ENCODE measurements around the gene TTC28. TPM values are rescaled to one million over a fixed set of nuclear protein-coding genes. Genes with fewer than 3 reads are reported as not detected.
"Not testable (repeated sequence)": the region's sequence is repeated elsewhere in the genome, so short reads cannot be mapped to it uniquely, and the experiment has no call there.

Gene TTC28
- total RNA-seq, 5 donors from 2014 or later (not counting 1 experiment from before 2014, with no cell fraction given), result 2.3 to 7.8 (median 3.0) TPM

- no peak overlapping the region for H3K27ac Mint-ChIP-seq
- peaks cover 34 to 71% of the 10 kb centered on the region in 2 donors for H3K27me3 Mint-ChIP-seq
- ATAC-seq (replicated peaks in 1 of 4) (no peak), DNase-seq (no peak)
- H3K9me3 ChIP-seq, result no peaks in the 10 kb centered on the region
- ChIA-PET POLR2A (no interaction called here), CTCF (interaction anchor here (0.6 to 0.7 kb wide), 4 partner anchors 18 to 348 kb away, joined by 3 to 4 read pairs (median 3); no protein-coding TSS in a partner anchor)
- no peaks in the 10 kb centered on the region for H3K4me1 Mint-ChIP-seq
- H3K4me3 Mint-ChIP-seq, result no peak overlapping the region
- H3K9me3 Mint-ChIP-seq, result no peaks in the 10 kb centered on the region
- peaks cover 2 to 22% of the 10 kb centered on the region in 2 experiments for H3K27me3 ChIP-seq (replicated peaks in 1 of 2; ENCODE audit: control insufficient read depth in 2 of 2, extremely low read depth in 1 of 2, insufficient read depth in 2 of 2, low read length in 1 of 2)
- no peaks in the 10 kb centered on the region for H3K36me3 Mint-ChIP-seq
- no CpG with 5 or more reads among the region's 2 CpGs for WGBS (ENCODE audit: insufficient coverage)
- no peak overlapping the region for H3K27ac ChIP-seq (ENCODE audit: low read length)
- H3K4me3 ChIP-seq (ENCODE audit: control insufficient read depth in 1 of 2, extremely low read depth in 1 of 2, low read length in 1 of 2), result no peak overlapping the region
- H3K36me3 ChIP-seq (ENCODE audit: control insufficient read depth in 2 of 2, extremely low read depth in 1 of 2, insufficient read depth in 1 of 2, low read length in 1 of 2), result no peaks in the 10 kb centered on the region
- H3K4me1 ChIP-seq (ENCODE audit: control insufficient read depth in 1 of 2, extremely low read depth in 1 of 2, insufficient read depth in 2 of 2, low read length in 2 of 2), result no peaks in the 10 kb centered on the region
Measured at GRCh38 chr22:28619236-28619635, 60.4 kb downstream of the TTC28 start.

GRCh38 chr22:28615423-28615822, 64.2 kb downstream of the TTC28 start:
- POLR2A ChIA-PET; H3K4me1 ChIP-seq (ENCODE audit: control insufficient read depth in 1 of 2, extremely low read depth in 1 of 2, insufficient read depth in 2 of 2, low read length in 2 of 2); ATAC-seq (replicated peaks in 1 of 4); H3K4me3 Mint-ChIP-seq; DNase-seq; H3K9me3 Mint-ChIP-seq; H3K27ac Mint-ChIP-seq; H3K36me3 Mint-ChIP-seq; H3K36me3 ChIP-seq (ENCODE audit: control insufficient read depth in 2 of 2, extremely low read depth in 1 of 2, insufficient read depth in 1 of 2, low read length in 1 of 2); H3K4me1 Mint-ChIP-seq; H3K27ac ChIP-seq (ENCODE audit: low read length); H3K9me3 ChIP-seq; H3K4me3 ChIP-seq (ENCODE audit: control insufficient read depth in 1 of 2, extremely low read depth in 1 of 2, low read length in 1 of 2): not testable (repeated sequence)
- H3K27me3 Mint-ChIP-seq, result peaks cover 57 to 81% of the 10 kb centered on the region in 2 donors
- H3K27me3 ChIP-seq (replicated peaks in 1 of 2; ENCODE audit: control insufficient read depth in 2 of 2, extremely low read depth in 1 of 2, insufficient read depth in 2 of 2, low read length in 1 of 2), result peaks cover 2 to 20% of the 10 kb centered on the region in 2 experiments
- no CpG with 5 or more reads among the region's 4 CpGs for WGBS (ENCODE audit: insufficient coverage)
- CTCF ChIA-PET, result interaction anchor here in 1 of 2 donors (0.6 kb wide), 1 partner anchor 19 kb away, joined by 3 read pairs; no protein-coding TSS in a partner anchor

GRCh38 chr22:28609921-28610320, 69.7 kb downstream of the TTC28 start:
- no peaks in the 10 kb centered on the region for H3K36me3 ChIP-seq (ENCODE audit: control insufficient read depth in 2 of 2, extremely low read depth in 1 of 2, insufficient read depth in 1 of 2, low read length in 1 of 2)
- no peak overlapping the region for H3K4me3 ChIP-seq (ENCODE audit: control insufficient read depth in 1 of 2, extremely low read depth in 1 of 2, low read length in 1 of 2)
- 72% methylated on average over 2 of the region's 5 CpGs for WGBS (ENCODE audit: insufficient coverage)
- no peaks in the 10 kb centered on the region for H3K4me1 ChIP-seq (ENCODE audit: control insufficient read depth in 1 of 2, extremely low read depth in 1 of 2, insufficient read depth in 2 of 2, low read length in 2 of 2)
- Mint-ChIP-seq H3K27me3 (peaks cover 46 to 77% of the 10 kb centered on the region in 2 donors), H3K9me3 (no peaks in the 10 kb centered on the region), H3K4me1 (no peaks in the 10 kb centered on the region), H3K27ac (no peak overlapping the region), H3K36me3 (no peaks in the 10 kb centered on the region), H3K4me3 (no peak overlapping the region)
- ChIA-PET POLR2A (no interaction called here), CTCF (no interaction called here)
- no peak for ATAC-seq (replicated peaks in 1 of 4)
- DNase-seq, result no peak
- no peak overlapping the region for H3K27ac ChIP-seq (ENCODE audit: low read length)
- H3K9me3 ChIP-seq, result no peaks in the 10 kb centered on the region
- H3K27me3 ChIP-seq (replicated peaks in 1 of 2; ENCODE audit: control insufficient read depth in 2 of 2, extremely low read depth in 1 of 2, insufficient read depth in 2 of 2, low read length in 1 of 2), result peaks cover 0 to 12% of the 10 kb centered on the region in 2 experiments

GRCh38 chr22:28608546-28608945, 71.1 kb downstream of the TTC28 start:
- Mint-ChIP-seq H3K27ac (no peak overlapping the region), H3K4me3 (no peak overlapping the region), H3K9me3 (no peaks in the 10 kb centered on the region), H3K36me3 (no peaks in the 10 kb centered on the region), H3K27me3 (peaks cover 38 to 67% of the 10 kb centered on the region in 2 donors), H3K4me1 (no peaks in the 10 kb centered on the region)
- H3K4me1 ChIP-seq (ENCODE audit: control insufficient read depth in 1 of 2, extremely low read depth in 1 of 2, insufficient read depth in 2 of 2, low read length in 2 of 2), result no peaks in the 10 kb centered on the region
- ChIA-PET CTCF (no interaction called here), POLR2A (no interaction called here)
- WGBS (ENCODE audit: insufficient coverage), result no CpG with 5 or more reads among the region's 2 CpGs
- peaks cover 0 to 17% of the 10 kb centered on the region in 2 experiments for H3K27me3 ChIP-seq (replicated peaks in 1 of 2; ENCODE audit: control insufficient read depth in 2 of 2, extremely low read depth in 1 of 2, insufficient read depth in 2 of 2, low read length in 1 of 2)
- no peaks in the 10 kb centered on the region for H3K9me3 ChIP-seq
- no peak overlapping the region for H3K4me3 ChIP-seq (ENCODE audit: control insufficient read depth in 1 of 2, extremely low read depth in 1 of 2, low read length in 1 of 2)
- no peaks in the 10 kb centered on the region for H3K36me3 ChIP-seq (ENCODE audit: control insufficient read depth in 2 of 2, extremely low read depth in 1 of 2, insufficient read depth in 1 of 2, low read length in 1 of 2)
- H3K27ac ChIP-seq (ENCODE audit: low read length), result no peak overlapping the region
- ATAC-seq (replicated peaks in 1 of 4), result no peak
- no peak for DNase-seq

- ChIA-PET POLR2A (no interaction called here), CTCF (no interaction called here)
- Histone ChIP-seq H3K36me3 (ENCODE audit: control insufficient read depth in 2 of 2, extremely low read depth in 1 of 2, insufficient read depth in 1 of 2, low read length in 1 of 2) (no peaks in the 10 kb centered on the region), H3K4me3 (ENCODE audit: control insufficient read depth in 1 of 2, extremely low read depth in 1 of 2, low read length in 1 of 2) (no peak overlapping the region), H3K4me1 (ENCODE audit: control insufficient read depth in 1 of 2, extremely low read depth in 1 of 2, insufficient read depth in 2 of 2, low read length in 2 of 2) (no peaks in the 10 kb centered on the region), H3K9me3 (no peaks in the 10 kb centered on the region), H3K27ac (ENCODE audit: low read length) (no peak overlapping the region), H3K27me3 (replicated peaks in 1 of 2; ENCODE audit: control insufficient read depth in 2 of 2, extremely low read depth in 1 of 2, insufficient read depth in 2 of 2, low read length in 1 of 2) (peaks cover 2 to 23% of the 10 kb centered on the region in 2 experiments)
- Mint-ChIP-seq H3K9me3 (no peaks in the 10 kb centered on the region), H3K4me1 (no peaks in the 10 kb centered on the region), H3K36me3 (no peaks in the 10 kb centered on the region), H3K27me3 (peaks cover 30 to 64% of the 10 kb centered on the region in 2 donors), H3K4me3 (no peak overlapping the region), H3K27ac (no peak overlapping the region)
- DNase-seq (no peak), ATAC-seq (replicated peaks in 1 of 4) (no peak)
Measured at GRCh38 chr22:28607795-28608194, 71.8 kb downstream of the TTC28 start.

- no peak overlapping the region for H3K4me3 ChIP-seq (ENCODE audit: control insufficient read depth in 1 of 2, extremely low read depth in 1 of 2, low read length in 1 of 2)
- ChIA-PET POLR2A (no interaction called here), CTCF (no interaction called here)
- H3K9me3 ChIP-seq, result no peaks in the 10 kb centered on the region
- WGBS (ENCODE audit: insufficient coverage), result no CpG with 5 or more reads among the region's 2 CpGs
- Mint-ChIP-seq H3K27me3 (peaks cover 17 to 46% of the 10 kb centered on the region in 2 donors), H3K9me3 (no peaks in the 10 kb centered on the region), H3K4me3 (no peak overlapping the region), H3K27ac (no peak overlapping the region), H3K36me3 (no peaks in the 10 kb centered on the region), H3K4me1 (no peaks in the 10 kb centered on the region)
- H3K36me3 ChIP-seq (ENCODE audit: control insufficient read depth in 2 of 2, extremely low read depth in 1 of 2, insufficient read depth in 1 of 2, low read length in 1 of 2), result no peaks in the 10 kb centered on the region
- H3K27ac ChIP-seq (ENCODE audit: low read length), result no peak overlapping the region
- no peaks in the 10 kb centered on the region for H3K4me1 ChIP-seq (ENCODE audit: control insufficient read depth in 1 of 2, extremely low read depth in 1 of 2, insufficient read depth in 2 of 2, low read length in 2 of 2)
- DNase-seq (no peak), ATAC-seq (replicated peaks in 1 of 4) (no peak)
- H3K27me3 ChIP-seq (replicated peaks in 1 of 2; ENCODE audit: control insufficient read depth in 2 of 2, extremely low read depth in 1 of 2, insufficient read depth in 2 of 2, low read length in 1 of 2), result peaks cover 2 to 25% of the 10 kb centered on the region in 2 experiments
Measured at GRCh38 chr22:28604966-28605761, 74.5 kb downstream of the TTC28 start.

Measured in T-cell (primary cell).